COLO668 (cell line): ENCODE data around the gene TRMT11.
"Not testable (repeated sequence)": the region's sequence is repeated elsewhere in the genome, so short reads cannot be mapped to it uniquely, and the experiment has no call there.

ENCODE experiments used
- DNase-seq: peaks from one replicate; lab custom pipeline; 2025; ENCODE audit not compliant: unreplicated experiment; lab: John Stamatoyannopoulos, UW

Gene TRMT11

GRCh38 chr6:126041516-126041915 is 55.2 kb downstream of the TRMT11 start:
- DNase-seq, result no peak

- no peak for DNase-seq
These were observed 55.7 kb downstream of the TRMT11 start for GRCh38 chr6:126042001-126042419.

GRCh38 chr6:126047648-126048047 is 61.3 kb downstream of the TRMT11 start:
- no peak for DNase-seq

- DNase-seq, result peak; percentile 56
These were observed 62.3 kb downstream of the TRMT11 start for GRCh38 chr6:126048635-126049034.

GRCh38 chr6:126050795-126051194 is 64.5 kb downstream of the TRMT11 start:
- no peak for DNase-seq

GRCh38 chr6:126051791-126052190 is 65.5 kb downstream of the TRMT11 start:
- DNase-seq, result no peak

GRCh38 chr6:126052485-126052884 is 66.1 kb downstream of the TRMT11 start:
- no peak for DNase-seq

- no peak for DNase-seq
These were observed 67.9 kb downstream of the TRMT11 start for GRCh38 chr6:126054258-126054702.

- DNase-seq, result no peak
These were observed 68.5 kb downstream of the TRMT11 start for GRCh38 chr6:126054802-126055201.

- no peak for DNase-seq
These were observed 69.1 kb downstream of the TRMT11 start for GRCh38 chr6:126055449-126055848.

GRCh38 chr6:126056355-126057004 is 70.1 kb downstream of the TRMT11 start:
- DNase-seq, result no peak

- DNase-seq, result not testable (repeated sequence)
These were observed 71.7 kb downstream of the TRMT11 start for GRCh38 chr6:126058085-126058484.

GRCh38 chr6:126060400-126060799 is 74.1 kb downstream of the TRMT11 start:
- DNase-seq, result no peak

- DNase-seq, result no peak
These were observed 77.3 kb downstream of the TRMT11 start for GRCh38 chr6:126063512-126064146.

- no peak for DNase-seq
These were observed 78.0 kb downstream of the TRMT11 start for GRCh38 chr6:126064257-126064747.

GRCh38 chr6:126064748-126065401 is 78.5 kb downstream of the TRMT11 start:
- DNase-seq, result no peak

GRCh38 chr6:126066053-126067048 is 80.0 kb downstream of the TRMT11 start:
- no peak for DNase-seq

- no peak for DNase-seq
These were observed 80.7 kb downstream of the TRMT11 start for GRCh38 chr6:126067073-126067472.

- no peak for DNase-seq
These were observed 83.1 kb downstream of the TRMT11 start for GRCh38 chr6:126069449-126069848.

GRCh38 chr6:126071000-126071647 is 84.8 kb downstream of the TRMT11 start:
- DNase-seq, result no peak
